ENCODE results near the gene PRR5L.

Gene PRR5L

DNA sequence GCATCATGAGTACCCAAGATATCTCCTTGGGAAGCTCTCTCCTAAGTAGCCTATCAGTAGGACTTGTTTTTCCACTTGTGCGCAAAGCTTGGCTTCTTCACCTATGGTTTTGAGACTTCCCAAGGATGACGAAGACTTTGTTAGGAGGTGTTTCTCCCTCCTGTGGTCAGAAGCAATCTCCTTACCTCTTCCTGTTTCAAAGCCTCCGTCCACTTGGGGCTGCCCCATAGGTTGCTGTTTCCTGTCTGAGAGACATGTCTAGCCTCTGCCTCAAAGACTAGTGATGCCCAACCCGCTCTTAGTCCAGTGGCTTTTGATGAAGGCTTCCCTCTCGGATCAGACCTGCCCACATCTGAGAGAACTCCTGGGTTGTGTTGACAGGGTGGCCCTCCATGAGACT lies 121.1 kb downstream of the PRR5L start:
- no peaks in the 10 kb centered on the region for H3K79me2 ChIP-seq (ENCODE audit: low read length)
- no peak overlapping the region for H2AFZ ChIP-seq (ENCODE audit: low read depth, low read length)
- H3K4me1 ChIP-seq (ENCODE audit: low read length): peaks cover 19% of the 10 kb centered on the region; the same call in 1 of the 2 replicates
- no peak overlapping the region for H3K9ac ChIP-seq (ENCODE audit: low read length)
- no peaks in the 10 kb centered on the region for H3K36me3 ChIP-seq (replicated peaks; ENCODE audit: low read depth, low read length)
- no peaks in the 10 kb centered on the region for H3K9me3 ChIP-seq (ENCODE audit: insufficient read depth, low read length)
- 0 out of 2 replicates have a peak, but pooled peaks cover 6% of the 10 kb centered on the region for H3K27me3 ChIP-seq (ENCODE audit: low read depth, low read length)
- H4K20me1 ChIP-seq (ENCODE audit: insufficient read depth, low read length): no peaks in the 10 kb centered on the region
- TF ChIP-seq EZH2phosphoT487 (IDR thresholded peaks at IDR 0.05; ENCODE audit: low read depth): no peak
- TF ChIP-seq, protein P1, sequence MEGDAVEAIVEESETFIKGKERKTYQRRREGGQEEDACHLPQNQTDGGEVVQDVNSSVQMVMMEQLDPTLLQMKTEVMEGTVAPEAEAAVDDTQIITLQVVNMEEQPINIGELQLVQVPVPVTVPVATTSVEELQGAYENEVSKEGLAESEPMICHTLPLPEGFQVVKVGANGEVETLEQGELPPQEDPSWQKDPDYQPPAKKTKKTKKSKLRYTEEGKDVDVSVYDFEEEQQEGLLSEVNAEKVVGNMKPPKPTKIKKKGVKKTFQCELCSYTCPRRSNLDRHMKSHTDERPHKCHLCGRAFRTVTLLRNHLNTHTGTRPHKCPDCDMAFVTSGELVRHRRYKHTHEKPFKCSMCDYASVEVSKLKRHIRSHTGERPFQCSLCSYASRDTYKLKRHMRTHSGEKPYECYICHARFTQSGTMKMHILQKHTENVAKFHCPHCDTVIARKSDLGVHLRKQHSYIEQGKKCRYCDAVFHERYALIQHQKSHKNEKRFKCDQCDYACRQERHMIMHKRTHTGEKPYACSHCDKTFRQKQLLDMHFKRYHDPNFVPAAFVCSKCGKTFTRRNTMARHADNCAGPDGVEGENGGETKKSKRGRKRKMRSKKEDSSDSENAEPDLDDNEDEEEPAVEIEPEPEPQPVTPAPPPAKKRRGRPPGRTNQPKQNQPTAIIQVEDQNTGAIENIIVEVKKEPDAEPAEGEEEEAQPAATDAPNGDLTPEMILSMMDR (IDR thresholded peaks at IDR 0.05; ENCODE audit: low read depth, low read length): no peak
- H3K4me2 ChIP-seq (ENCODE audit: low read length): no peak overlapping the region
- no peak overlapping the region for H3K27ac ChIP-seq (ENCODE audit: low read length)
- H3K4me3 ChIP-seq (ENCODE audit: low read length): no peak overlapping the region

DNA sequence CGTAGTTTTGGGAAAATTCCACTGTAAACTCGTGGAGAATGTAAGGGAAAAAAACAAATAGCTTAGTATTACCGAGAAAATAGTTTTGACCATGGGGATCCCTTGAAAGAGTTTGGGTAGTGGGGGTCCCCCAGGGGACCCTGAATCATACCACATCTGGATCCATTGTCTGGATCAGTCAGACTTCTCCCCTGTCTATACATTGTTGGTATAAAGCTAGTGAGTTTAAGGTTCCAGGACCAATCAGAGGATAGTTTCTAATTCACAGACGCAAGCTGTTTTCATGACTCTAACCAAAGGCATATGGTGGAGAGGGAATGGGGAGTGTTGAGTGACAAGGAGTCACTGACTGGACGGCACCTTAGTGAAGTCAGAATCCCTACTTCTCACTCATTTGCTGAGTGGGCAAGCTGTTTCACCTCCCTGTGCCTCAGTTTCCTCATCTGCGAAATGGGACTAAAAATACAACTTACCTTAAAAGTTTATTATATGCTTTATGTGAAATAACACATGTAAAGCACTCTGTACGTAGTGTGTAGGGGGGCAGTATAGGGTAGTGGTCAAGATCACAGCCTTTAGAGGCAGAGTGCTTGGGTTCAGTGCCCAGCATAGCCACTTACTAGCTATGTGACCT lies 123.8 kb downstream of the PRR5L start:
- H3K27ac ChIP-seq (ENCODE audit: low read length): no peak overlapping the region
- no peak overlapping the region for H3K9ac ChIP-seq (ENCODE audit: low read length)
- H3K4me3 ChIP-seq (ENCODE audit: low read length): no peak overlapping the region
- no peak overlapping the region for H2AFZ ChIP-seq (ENCODE audit: low read depth, low read length)
- H3K79me2 ChIP-seq (ENCODE audit: low read length): no peaks in the 10 kb centered on the region
- TF ChIP-seq, protein P1 (IDR thresholded peaks at IDR 0.05; ENCODE audit: low read depth, low read length): no peak
- no peak for TF ChIP-seq EZH2phosphoT487 (IDR thresholded peaks at IDR 0.05; ENCODE audit: low read depth)
- H3K27me3 ChIP-seq (ENCODE audit: low read depth, low read length): 0 out of 2 replicates have a peak, but pooled peaks cover 6% of the 10 kb centered on the region
- no peaks in the 10 kb centered on the region for H3K36me3 ChIP-seq (replicated peaks; ENCODE audit: low read depth, low read length)
- peaks cover 11% of the 10 kb centered on the region; the same call in 1 of the 2 replicates for H3K4me1 ChIP-seq (ENCODE audit: low read length)
- no peaks in the 10 kb centered on the region for H3K9me3 ChIP-seq (ENCODE audit: insufficient read depth, low read length)
- H4K20me1 ChIP-seq (ENCODE audit: insufficient read depth, low read length): no peaks in the 10 kb centered on the region
- H3K4me2 ChIP-seq (ENCODE audit: low read length): no peak overlapping the region

DNA sequence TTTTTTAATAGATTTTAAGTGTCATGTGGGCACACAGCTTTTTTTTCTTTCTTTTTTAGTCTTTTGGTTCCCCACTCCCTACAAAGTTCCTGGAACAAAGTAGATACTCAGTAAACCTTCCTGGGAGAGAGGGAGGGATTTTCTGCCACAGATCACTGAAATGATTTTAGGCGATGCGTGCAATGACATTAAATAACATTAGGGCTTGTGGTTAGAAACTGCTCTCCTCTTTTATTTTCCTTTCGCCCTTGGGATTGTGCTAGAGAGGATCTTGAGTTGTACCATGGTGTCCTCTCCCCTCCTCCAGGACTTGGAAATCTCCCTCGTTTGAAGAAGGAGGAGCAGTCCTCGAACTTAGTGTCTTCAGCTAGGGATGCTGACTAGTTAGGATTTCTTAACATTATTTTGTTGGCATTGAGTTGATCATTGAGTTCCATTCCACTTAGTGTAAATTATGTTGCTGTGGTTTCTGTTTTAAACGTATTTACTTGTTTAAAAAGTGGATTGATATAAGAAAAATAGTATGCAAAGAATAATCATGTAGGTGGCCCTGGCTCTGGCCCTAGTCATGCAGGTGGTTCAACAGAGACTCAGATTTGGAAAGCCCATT lies 125.6 kb downstream of the PRR5L start:
- Histone ChIP-seq H3K9ac (ENCODE audit: low read length) (no peak overlapping the region), H4K20me1 (ENCODE audit: insufficient read depth, low read length) (no peaks in the 10 kb centered on the region), H3K4me3 (ENCODE audit: low read length) (no peak overlapping the region), H3K27ac (ENCODE audit: low read length) (no peak overlapping the region), H3K4me1 (ENCODE audit: low read length) (peaks cover 11% of the 10 kb centered on the region; the same call in 1 of the 2 replicates), H3K27me3 (ENCODE audit: low read depth, low read length) (0 out of 2 replicates have a peak, but pooled peaks cover 6% of the 10 kb centered on the region), H3K9me3 (ENCODE audit: insufficient read depth, low read length) (no peaks in the 10 kb centered on the region), H3K4me2 (ENCODE audit: low read length) (no peak overlapping the region), H3K36me3 (replicated peaks; ENCODE audit: low read depth, low read length) (no peaks in the 10 kb centered on the region), H3K79me2 (ENCODE audit: low read length) (no peaks in the 10 kb centered on the region), H2AFZ (ENCODE audit: low read depth, low read length) (no peak overlapping the region)
- no peak for TF ChIP-seq EZH2phosphoT487 (IDR thresholded peaks at IDR 0.05; ENCODE audit: low read depth)
- TF ChIP-seq, protein P1 (IDR thresholded peaks at IDR 0.05; ENCODE audit: low read depth, low read length): no peak

DNA sequence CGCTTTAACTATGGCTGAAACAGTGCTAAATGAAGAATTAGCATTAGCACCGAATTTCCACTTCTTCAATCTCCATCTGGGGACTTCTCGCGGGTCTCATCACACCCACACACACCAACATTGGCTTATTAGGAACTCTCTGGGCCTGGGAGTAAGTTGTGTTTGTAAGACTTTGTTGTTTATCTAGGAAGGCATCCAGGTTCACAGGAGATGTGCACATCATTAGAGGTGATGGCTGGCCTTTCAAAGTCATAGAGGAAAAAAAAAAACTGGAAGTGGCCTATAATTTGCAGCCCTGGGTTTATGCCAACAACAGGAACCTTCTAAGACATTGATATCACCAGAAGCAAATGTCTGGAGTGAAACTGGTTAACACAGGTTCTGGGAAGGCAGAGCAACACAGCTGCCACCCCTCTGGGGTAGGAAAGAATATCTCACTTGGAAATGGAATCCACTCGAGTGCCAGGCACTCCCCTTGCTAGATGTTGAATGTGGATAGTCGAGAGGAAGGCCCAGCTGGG lies 129.5 kb downstream of the PRR5L start:
- no peaks in the 10 kb centered on the region for H3K79me2 ChIP-seq (ENCODE audit: low read length)
- H3K36me3 ChIP-seq (replicated peaks; ENCODE audit: low read depth, low read length): no peaks in the 10 kb centered on the region
- no peaks in the 10 kb centered on the region for H3K9me3 ChIP-seq (ENCODE audit: insufficient read depth, low read length)
- H2AFZ ChIP-seq (ENCODE audit: low read depth, low read length): no peak overlapping the region
- H3K4me1 ChIP-seq (ENCODE audit: low read length): peaks cover 5% of the 10 kb centered on the region; the same call in 1 of the 2 replicates
- H3K9ac ChIP-seq (ENCODE audit: low read length): no peak overlapping the region
- H3K4me2 ChIP-seq (ENCODE audit: low read length): no peak overlapping the region
- H3K27me3 ChIP-seq (ENCODE audit: low read depth, low read length): 0 out of 2 replicates have a peak, but pooled peaks cover 4% of the 10 kb centered on the region
- no peak overlapping the region for H3K27ac ChIP-seq (ENCODE audit: low read length)
- no peaks in the 10 kb centered on the region for H4K20me1 ChIP-seq (ENCODE audit: insufficient read depth, low read length)
- no peak overlapping the region for H3K4me3 ChIP-seq (ENCODE audit: low read length)
- no peak for TF ChIP-seq EZH2phosphoT487 (IDR thresholded peaks at IDR 0.05; ENCODE audit: low read depth)
- TF ChIP-seq, protein P1 (IDR thresholded peaks at IDR 0.05; ENCODE audit: low read depth, low read length): no peak
